HG02884 (cell line): ENCODE measurements around the gene MYOZ1.

ENCODE experiments used
- ATAC-seq: cut with Tn5 transposase; IDR thresholded peaks from one replicate; pipeline ENCODE4 v1.9.1; 2021; ENCODE audit warnings: mild to moderate bottlenecking, moderate library complexity; ENCODE audit not compliant: unreplicated experiment

MYOZ1 gene

GRCh38 chr10:73601486-73601921 lies 39.8 kb downstream of the MYOZ1 start:
- ATAC-seq = no peak

GRCh38 chr10:73597346-73597745 lies 43.9 kb downstream of the MYOZ1 start:
- no peak for ATAC-seq

GRCh38 chr10:73593812-73594211 lies 47.5 kb downstream of the MYOZ1 start:
- no peak for ATAC-seq

GRCh38 chr10:73593110-73593509 lies 48.2 kb downstream of the MYOZ1 start:
- no peak for ATAC-seq

- no peak for ATAC-seq
These were observed 49.2 kb downstream of the MYOZ1 start for GRCh38 chr10:73591935-73592699.

- ATAC-seq = no peak
These were observed 50.1 kb downstream of the MYOZ1 start, which contains the start of gene USP54 for GRCh38 chr10:73590881-73591799. USP54 (minus strand) TSS chr10:73591342; CDS start chr10:73575658, 15,684 bp downstream.

- ATAC-seq = no peak
These were observed 51.6 kb downstream of the MYOZ1 start for GRCh38 chr10:73589563-73590126.

- ATAC-seq = no peak
These were observed 52.6 kb downstream of the MYOZ1 start for GRCh38 chr10:73588656-73589055.

- ATAC-seq = no peak
These were observed 54.7 kb downstream of the MYOZ1 start for GRCh38 chr10:73586583-73586984.

- no peak for ATAC-seq
These were observed 55.9 kb downstream of the MYOZ1 start for GRCh38 chr10:73585327-73585726.

- ATAC-seq = no peak
These were observed 56.5 kb downstream of the MYOZ1 start for GRCh38 chr10:73584737-73585136.

GRCh38 chr10:73581918-73582317 lies 59.4 kb downstream of the MYOZ1 start:
- ATAC-seq = no peak
